ENCODE measurements around the gene MARK3.

Gene MARK3

DNA sequence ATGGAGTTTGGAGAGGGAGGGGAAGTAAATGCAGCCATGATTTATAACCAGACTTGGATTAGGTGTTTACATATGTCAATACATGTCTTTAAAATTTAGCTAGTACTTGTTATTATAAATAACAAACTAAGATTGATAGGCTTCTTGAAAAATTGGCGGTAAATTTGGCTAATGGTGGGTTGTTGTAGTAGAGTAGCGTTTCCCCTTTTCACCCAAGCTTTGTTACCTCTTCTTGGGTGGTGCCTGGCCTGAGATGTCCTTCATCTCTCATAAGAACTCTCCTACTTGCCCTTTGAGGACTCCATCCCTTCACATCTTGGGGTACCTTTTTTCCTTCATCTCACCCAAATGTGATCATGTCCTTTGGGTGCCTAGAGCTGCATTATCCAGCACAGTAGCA lies 11.2 kb downstream of the MARK3 start:
- no peak for DNase-seq (ENCODE audit: low spot score)

GRCh38 chr14:103398427-103399195 lies 13.4 kb downstream of the MARK3 start:
- no peak for DNase-seq (ENCODE audit: low spot score)

DNA sequence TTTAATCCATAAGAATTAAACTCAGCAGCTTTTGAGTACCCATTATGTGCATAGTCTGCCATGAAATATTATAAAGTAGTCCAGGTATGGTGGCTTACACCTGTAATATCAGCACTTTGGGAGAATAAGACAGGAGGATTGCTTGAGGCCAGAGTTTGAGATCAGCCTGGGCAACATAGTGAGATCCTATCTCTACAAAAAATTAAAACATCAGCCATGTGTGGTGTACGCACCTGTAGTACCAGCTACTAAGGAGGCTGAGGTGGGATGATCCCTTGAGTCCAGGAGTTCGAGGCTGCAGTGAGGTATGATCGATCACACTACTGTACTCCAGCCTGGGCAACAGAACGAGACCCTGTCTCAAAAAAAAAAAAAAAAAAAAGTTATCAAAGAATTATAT lies 15.3 kb downstream of the MARK3 start:
- DNase-seq (ENCODE audit: low spot score) = no peak

GRCh38 chr14:103401223-103402214 lies 16.3 kb downstream of the MARK3 start:
- no peak for DNase-seq (ENCODE audit: low spot score)

GRCh38 chr14:103402695-103403094 lies 17.5 kb downstream of the MARK3 start:
- DNase-seq (ENCODE audit: low spot score) = no peak

- DNase-seq (ENCODE audit: low spot score) = no peak
Observed at GRCh38 chr14:103404032-103404918, 19.1 kb downstream of the MARK3 start.

DNA sequence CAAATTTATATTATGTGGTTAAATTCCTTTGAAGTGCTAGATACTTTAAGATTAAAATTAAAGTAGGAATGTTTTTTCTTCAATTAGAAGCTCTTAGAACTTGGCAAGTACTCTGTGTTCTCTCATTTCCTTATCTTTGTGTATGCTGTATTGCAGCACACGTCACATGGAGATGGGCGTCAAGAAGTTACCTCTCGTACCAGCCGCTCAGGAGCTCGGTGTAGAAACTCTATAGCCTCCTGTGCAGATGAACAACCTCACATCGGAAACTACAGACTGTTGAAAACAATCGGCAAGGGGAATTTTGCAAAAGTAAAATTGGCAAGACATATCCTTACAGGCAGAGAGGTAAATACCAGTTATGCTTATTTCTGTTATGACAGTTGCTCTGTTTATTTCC lies 19.7 kb downstream of the MARK3 start:
- DNase-seq (ENCODE audit: low spot score) = no peak

- DNase-seq (ENCODE audit: low spot score) = no peak
Observed at GRCh38 chr14:103408491-103409155, 23.4 kb downstream of the MARK3 start.

DNA sequence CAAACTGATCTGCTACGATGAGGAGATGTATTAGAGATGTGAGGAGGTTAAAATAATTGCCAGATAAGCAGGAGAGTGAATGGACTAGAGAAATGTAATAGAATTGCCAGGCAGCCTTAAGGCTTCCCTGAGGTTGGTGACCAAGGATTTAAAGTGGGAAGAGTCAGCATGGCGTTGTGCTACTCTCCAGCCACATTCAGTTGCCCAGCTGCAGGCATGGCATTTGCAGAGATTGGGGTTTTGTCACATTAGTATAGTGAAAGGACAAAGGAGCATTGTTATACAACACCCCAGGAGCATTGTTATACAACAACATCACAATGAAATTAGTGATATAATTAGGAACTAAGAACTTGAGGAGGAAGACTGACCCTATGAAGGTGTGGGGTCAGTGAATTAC lies 31.7 kb downstream of the MARK3 start:
- DNase-seq (ENCODE audit: low spot score) = no peak

DNA sequence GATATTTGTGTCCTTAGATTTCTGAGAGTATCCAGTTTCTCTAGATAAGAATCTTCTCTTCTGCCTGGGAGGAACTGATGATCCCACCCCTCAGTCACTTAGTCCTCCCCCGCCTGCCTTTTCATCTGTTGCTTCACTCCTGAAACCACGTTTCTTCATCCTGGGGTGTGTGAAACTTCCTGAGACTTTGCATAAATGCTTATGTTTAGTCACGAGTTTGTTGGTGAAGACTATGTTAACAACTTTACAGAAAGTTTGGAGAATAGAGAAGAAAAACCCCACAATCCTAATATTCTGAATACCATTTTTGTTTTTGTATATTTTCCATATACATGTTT lies 33.2 kb downstream of the MARK3 start:
- DNase-seq (ENCODE audit: low spot score) = no peak

DNA sequence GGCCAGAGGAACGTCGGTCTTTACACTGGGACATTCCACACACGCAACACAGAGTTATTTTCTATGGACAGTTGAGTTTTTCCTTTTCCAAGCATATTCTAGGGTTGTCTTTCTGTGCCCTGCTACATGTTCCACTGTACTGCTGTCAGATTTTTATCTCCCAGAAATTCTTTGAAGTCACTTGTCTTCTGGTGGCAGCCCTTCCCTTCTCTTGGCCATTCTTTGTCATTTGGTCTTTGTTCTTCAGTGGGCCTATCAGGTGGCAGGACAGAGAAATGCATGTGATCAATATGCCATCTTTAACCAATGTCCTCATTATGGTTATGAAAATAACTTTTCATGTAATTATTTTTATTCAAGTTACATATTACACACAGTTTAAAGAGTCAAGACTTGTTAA lies 36.3 kb downstream of the MARK3 start:
- DNase-seq (ENCODE audit: low spot score) = no peak

GRCh38 chr14:103423050-103423461 lies 37.8 kb downstream of the MARK3 start:
- DNase-seq (ENCODE audit: low spot score) = no peak

DNA sequence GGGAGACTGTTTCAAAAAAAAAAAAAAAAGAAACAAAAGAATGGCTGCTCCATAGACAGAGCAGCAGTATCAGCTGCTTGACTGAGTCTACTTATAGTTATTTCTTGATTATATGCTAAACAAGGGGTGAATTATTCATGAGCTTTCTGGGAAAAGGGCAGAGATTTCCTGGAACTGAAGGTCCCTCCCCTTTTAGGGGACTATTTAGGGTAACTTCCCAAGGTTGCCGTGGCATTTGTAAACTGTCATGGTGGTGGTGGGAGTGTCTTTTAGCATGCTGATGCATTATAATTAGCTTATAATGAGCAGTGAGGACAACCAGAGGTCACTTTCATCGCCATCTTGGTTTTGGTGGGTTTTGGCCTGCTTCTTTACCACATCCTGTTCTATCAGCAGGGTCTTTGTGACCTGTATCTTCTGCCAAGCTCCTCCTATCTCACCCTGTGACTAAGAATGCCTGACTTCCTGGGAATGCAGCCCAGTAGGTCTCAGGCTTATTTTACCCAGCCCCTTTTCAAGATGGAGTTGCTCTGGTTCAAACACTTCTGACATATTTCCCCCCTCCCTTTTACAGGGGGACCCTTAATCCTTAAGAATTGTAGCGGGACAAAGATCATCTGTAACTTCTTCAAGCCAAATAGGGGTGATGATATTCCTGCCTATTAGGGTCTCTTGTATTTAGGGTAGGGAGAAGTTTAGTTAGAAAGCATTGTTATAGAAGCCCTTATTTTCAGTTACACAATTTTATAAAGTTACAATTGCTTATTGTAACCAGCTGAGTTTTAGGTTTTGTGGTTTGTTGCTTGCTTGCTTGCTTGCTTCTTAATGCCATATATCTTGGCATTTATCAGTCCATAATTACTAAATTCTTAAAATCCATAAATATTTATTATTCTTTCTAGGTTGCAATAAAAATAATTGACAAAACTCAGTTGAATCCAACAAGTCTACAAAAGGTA lies 42.5 kb downstream of the MARK3 start:
- no peak for DNase-seq (ENCODE audit: low spot score)

- no peak for DNase-seq (ENCODE audit: low spot score)
Observed at GRCh38 chr14:103428723-103429556, 43.7 kb downstream of the MARK3 start.

GRCh38 chr14:103430358-103430757 lies 45.1 kb downstream of the MARK3 start:
- DNase-seq (ENCODE audit: low spot score) = no peak

DNA sequence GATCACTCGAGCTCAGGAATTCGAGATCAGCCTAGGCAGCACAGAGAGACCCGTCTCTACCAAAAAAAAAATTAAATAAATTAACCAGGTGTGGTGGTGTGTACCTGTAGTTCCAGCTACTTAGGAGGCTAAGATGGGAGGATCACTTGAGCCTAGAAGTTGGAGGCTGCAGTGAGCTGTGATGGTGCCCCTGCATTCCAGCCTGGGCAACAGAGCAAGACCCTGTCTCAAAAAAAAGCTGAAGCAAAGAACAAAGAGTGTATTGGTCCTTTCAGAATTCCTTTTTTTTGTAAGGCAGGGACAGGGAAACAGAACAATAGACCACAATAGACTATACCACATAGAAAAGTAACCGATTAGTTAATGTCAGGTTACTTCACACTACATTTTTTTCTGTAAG lies 47.4 kb downstream of the MARK3 start:
- DNase-seq (ENCODE audit: low spot score) = no peak

GRCh38 chr14:103433916-103434563 lies 48.8 kb downstream of the MARK3 start:
- DNase-seq (ENCODE audit: low spot score) = no peak

DNA sequence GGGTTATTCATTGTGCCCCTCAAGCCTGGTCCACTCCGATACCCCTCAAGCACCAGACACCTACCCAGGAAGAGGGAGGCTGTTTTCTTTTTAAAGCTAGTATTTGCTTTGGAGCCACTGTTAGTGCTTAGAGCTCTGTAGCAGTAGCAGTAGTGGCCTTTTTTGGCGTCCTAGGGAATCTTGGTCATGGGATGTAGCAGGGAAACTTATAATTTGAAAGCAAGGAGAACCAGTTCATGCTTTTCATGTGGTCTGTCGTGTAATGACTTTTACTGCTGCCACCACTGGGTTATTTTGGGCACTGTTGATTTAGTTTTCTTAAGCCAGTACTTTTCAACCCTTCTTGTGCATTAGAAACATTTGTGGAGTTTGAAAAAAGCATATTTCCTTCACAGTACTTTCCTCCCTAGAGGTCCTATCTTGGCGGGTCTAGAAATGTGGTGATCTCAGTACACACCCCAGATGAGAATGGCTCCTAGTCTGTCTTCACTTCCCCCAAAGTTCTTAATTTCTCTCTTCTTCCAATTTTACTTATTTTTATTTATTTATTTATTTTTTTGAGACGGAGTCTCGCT lies 49.7 kb downstream of the MARK3 start:
- no peak for DNase-seq (ENCODE audit: low spot score)

DNA sequence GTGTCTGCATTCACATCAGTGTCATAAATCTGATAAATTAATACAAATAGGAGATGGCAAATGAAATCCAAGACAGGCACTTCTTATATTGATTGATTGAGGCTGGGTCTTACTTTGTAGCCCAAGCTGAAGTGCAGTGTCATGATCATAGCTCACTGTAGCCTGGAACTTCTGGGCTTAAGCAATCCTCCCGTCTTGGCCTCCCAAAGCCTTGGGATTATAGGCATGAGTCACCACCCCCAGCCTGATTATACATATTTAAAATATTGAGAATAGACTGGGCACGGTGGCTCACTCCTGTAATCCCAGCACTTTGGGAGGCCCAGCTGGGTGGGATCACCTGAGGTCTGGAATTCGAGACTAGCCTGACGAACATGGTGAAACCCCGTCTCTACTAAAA lies 51.3 kb downstream of the MARK3 start:
- DNase-seq (ENCODE audit: low spot score) = no peak
